ENCODE measurements around the gene CS.

The CS gene

GRCh38 chr12:56247923-56248322 is 52.2 kb downstream of the CS start:
- no peak for DNase-seq (ENCODE audit: low read depth in 2 of 2)

- no peak for DNase-seq (ENCODE audit: low read depth in 2 of 2)
Measured at GRCh38 chr12:56244494-56244893, 55.6 kb downstream of the CS start.

DNA sequence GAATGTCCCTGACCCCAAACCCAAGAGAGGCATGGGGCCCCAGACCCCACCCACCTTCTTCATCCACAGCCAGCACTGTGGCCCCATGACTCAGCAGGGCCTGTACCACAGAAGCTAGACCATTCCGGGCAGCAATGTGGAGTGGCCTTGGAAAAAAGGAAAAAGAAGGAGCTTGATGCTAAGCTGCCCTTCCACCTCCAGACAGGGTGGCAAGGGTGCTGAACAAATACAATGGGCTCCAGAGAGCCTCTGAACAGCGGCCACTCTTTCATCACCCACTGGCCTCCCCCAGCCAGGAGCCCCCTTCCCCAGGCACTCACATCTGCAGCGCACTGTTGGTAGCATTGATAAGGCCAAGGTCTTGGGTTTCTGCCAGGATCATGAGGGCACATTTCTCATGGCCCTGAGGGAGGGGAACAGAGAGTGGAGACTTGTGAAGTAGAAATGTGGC is 56.4 kb downstream of the CS start:
- DNase-seq (ENCODE audit: low read depth in 2 of 2), result no peak

DNA sequence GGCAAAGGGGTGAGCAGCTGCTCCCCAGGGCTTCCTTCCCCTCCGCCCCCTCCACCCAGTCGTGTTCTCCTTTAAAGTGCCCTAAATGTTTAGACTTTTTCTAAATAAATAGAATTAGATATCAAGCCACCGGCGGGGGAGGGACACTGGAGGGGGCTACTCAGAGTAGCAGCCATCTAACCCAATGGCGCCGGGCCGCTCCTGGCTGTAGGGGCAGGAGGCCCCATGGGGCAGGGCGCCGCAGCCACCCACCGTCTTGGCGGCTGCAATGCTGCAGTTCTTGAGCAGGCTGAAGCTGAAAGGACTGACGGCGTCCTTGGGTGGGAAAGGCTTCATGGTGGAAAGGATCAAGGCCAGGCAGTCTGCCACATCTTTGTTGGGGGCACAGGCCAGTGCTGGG is 57.1 kb downstream of the CS start:
- DNase-seq (ENCODE audit: low read depth in 2 of 2), result no peak

DNA sequence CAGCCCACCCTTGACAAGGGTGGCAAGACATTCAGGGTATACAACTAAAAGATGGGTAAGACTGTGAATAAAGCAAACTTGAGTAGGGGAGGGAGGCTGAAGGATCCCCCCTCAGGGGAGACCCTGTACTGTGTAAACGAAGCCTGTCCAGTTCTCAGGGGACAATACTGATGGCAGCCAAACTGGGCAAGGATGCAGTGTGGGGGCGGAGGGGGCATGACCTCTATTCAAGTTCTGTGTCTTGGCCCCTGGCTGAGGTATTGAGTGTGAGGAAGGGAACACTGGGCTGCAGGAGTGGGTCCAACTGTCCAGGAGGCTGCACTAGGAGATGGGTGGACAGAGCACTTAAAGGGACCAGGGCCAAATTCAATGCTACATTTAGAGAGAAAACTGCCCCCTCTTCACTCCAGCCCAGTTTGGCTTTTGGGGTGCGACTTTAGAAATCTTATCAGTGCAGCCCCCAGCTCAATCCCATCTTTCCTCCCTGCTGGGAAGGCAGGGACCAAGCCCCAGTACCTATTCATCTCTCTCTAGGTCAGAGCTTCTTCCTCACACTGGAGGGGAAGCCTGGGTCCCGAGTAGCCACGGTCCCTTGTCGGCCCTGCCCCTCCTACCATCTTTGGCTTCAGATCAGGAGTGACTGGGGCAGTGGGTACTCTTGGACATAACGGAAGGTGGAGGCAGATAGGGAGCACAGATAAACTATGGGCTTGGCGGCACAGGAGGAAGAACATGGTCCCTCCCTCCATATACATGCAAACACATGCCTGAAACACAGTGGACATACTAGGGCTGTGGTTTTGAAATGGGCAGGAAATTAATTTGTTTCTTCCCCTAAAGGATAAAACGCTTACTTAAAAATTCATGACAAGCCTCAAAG is 58.5 kb downstream of the CS start:
- DNase-seq (ENCODE audit: low read depth in 2 of 2), result no peak

DNA sequence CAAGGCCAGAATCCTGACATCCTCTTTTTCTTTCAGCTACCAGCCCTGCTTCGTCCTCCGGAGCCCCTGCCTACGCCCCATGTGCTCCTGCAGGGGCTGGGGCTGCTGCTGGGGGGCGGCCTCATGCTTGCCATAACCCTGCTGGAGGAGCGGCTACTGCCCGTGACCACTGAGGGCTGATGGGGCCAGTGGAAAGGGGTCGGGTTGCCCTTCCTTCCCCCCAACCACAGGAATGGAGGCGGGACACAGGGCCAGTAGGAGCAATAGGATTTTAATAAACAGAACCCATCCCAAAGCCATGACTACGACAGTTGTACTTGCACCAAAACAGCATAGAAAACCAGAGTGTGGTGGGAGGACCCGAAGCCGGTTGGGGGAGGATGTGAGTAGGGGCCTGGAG is 62.6 kb downstream of the CS start:
- DNase-seq (ENCODE audit: low read depth in 2 of 2), result no peak

GRCh38 chr12:56236985-56237384 is 63.1 kb downstream of the CS start:
- DNase-seq (ENCODE audit: low read depth in 2 of 2), result no peak

- no peak for DNase-seq (ENCODE audit: low read depth in 2 of 2)
Measured at GRCh38 chr12:56236091-56236490, 64.0 kb downstream of the CS start.

GRCh38 chr12:56234746-56235436 is 65.2 kb downstream of the CS start:
- no peak for DNase-seq (ENCODE audit: low read depth in 2 of 2)

DNA sequence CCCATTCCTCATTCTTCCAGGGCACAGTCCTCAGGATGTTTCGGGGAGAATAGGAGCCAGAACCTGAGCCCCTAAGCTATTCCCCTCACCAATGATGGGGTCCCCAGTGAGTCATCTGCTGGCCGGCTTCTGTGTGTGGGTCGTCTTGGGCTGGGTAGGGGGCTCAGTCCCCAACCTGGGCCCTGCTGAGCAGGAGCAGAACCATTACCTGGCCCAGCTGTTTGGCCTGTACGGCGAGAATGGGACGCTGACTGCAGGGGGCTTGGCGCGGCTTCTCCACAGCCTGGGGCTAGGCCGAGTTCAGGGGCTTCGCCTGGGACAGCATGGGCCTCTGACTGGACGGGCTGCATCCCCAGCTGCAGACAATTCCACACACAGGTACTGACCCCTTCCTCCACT is 68.9 kb downstream of the CS start:
- no peak for DNase-seq (ENCODE audit: low read depth in 2 of 2)

GRCh38 chr12:56230432-56231183 is 69.5 kb downstream of the CS start:
- DNase-seq (ENCODE audit: low read depth in 2 of 2), result no peak

- no peak for DNase-seq (ENCODE audit: low read depth in 2 of 2)
Measured at GRCh38 chr12:56229916-56230431, 70.2 kb downstream of the CS start, which contains the start of gene SLC39A5. Gene SLC39A5 (plus strand): TSS chr12:56230051. CDS start chr12:56231275, 1,224 bp downstream.

GRCh38 chr12:56229082-56229481 is 71.0 kb downstream of the CS start:
- no peak for DNase-seq (ENCODE audit: low read depth in 2 of 2)

- DNase-seq (ENCODE audit: low read depth in 2 of 2), result no peak
Measured at GRCh38 chr12:56224954-56225353, 75.2 kb downstream of the CS start.

DNA sequence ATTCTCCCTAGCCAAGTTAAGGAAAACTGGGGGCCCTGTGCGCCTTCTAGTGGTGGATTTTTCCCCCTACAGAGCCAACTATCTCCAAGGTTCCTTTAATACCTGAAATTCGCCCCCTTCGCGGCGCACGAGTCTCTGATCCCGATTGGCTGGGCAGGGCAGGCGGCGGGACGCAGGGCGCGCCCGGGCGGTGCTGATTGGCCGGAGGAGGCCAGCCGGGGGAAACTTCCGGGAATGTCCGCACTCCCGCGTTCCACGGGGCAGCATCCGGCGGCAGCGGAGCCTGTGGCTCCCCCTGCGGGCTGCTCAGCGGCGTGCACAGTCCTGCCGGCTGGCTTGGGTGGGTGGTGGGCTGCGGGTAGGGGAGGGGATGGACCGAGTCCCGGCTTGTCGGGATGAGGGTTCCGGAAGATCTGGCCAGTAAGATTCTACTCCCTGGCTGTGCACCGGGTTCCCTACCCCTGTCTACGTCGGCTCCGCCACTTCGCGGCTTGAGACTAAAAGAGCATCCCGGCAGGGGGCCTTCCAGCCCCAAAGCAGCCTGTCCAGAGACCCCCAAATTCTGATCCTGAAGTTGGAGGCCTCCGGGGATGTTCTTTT is 75.9 kb downstream of the CS start, which contains the start of gene NABP2:
TSS of gene NABP2 (plus strand) at position 241 of the 600 bp plus-strand sequence. CDS start 515 bp downstream, outside the sequence.
- DNase-seq (ENCODE audit: low read depth in 2 of 2), result peak; percentile 85 to 92

DNA sequence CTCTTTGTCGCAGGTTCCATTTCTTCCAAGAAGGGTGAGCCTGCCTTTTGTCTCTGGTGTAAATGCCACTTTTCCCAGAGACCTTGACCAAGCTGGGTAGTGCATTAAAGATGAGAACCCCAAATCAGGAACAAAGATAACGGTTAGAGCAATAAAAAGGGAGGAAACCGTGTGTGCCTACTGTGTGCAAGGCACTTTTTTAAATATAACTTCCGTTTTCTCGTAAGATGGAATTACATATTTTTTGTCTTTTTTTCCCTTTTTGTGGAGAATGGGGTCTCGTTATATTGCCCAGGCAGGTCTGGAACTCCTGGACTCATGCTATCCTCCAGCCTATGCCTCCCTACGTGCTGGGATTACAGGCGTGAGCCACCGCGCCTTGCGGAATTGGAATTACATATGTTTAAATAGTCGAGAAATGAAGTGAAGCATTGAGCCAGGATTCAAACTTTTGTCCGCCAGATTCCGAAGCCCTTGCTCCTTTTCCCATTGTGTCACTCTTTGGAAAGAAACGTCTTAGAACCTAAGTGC is 76.5 kb downstream of the CS start:
- DNase-seq (ENCODE audit: low read depth in 2 of 2), result no peak

DNA sequence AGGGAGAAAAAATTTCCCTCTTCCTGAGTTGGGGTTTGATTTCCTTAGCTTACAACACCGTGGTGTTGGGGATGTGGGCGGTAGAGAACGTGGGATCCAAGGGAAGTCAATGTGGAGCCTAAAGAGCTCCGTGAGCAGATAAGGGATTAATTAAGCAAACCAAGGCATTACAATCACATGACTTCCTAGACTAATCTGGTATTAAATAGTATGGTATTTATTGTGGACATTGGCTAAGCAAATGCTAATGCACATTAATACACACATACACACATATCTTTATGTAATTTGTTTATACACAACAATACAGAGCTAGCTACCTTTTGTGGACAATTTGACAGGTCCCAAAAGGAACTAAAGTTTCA is 77.6 kb downstream of the CS start:
- no peak for DNase-seq (ENCODE audit: low read depth in 2 of 2)

GRCh38 chr12:56221757-56222530 is 78.2 kb downstream of the CS start, which contains the start of gene RNF41:
Gene RNF41 (minus strand): TSS chr12:56221922. CDS start chr12:56214047, 7,875 bp downstream.
- peak; percentile 87 for DNase-seq (ENCODE audit: low read depth in 2 of 2)

Data from stimulated activated CD8-positive, alpha-beta memory T cell treated with anti-CD3 and anti-CD28 coated beads, Interleukin-7, amount 100 ng/mL, for 4 hours (primary cell).